Activated CD4-positive, alpha-beta T cell treated with anti-CD3 and anti-CD28 coated beads, Interleukin-2, amount 50 U/mL, for 1 hour (primary cell): ENCODE measurements around the gene NLRP12.
"Not testable (repeated sequence)": the region's sequence is repeated elsewhere in the genome, so short reads cannot be mapped to it uniquely, and the experiment has no call there.

Experiments used
- DNase-seq: peaks from one replicate; pipeline ENCODE4 v3.0.0-alpha.2; 2020

The NLRP12 gene

GRCh38 chr19:53774491-53774890, 49.6 kb downstream of the NLRP12 start:
- DNase-seq = not testable (repeated sequence)

- DNase-seq = no peak
Observed at GRCh38 chr19:53773999-53774398, 50.1 kb downstream of the NLRP12 start.

GRCh38 chr19:53772943-53773342, 51.2 kb downstream of the NLRP12 start:
- peak; percentile 45 for DNase-seq

GRCh38 chr19:53771144-53771543, 53.0 kb downstream of the NLRP12 start:
- DNase-seq = no peak

- not testable (repeated sequence) for DNase-seq
Observed at GRCh38 chr19:53769696-53770309, 54.3 kb downstream of the NLRP12 start.

GRCh38 chr19:53768401-53768800, 55.7 kb downstream of the NLRP12 start:
- no peak for DNase-seq

- not testable (repeated sequence) for DNase-seq
Observed at GRCh38 chr19:53758991-53759390, 65.1 kb downstream of the NLRP12 start.
